NCI-H128 (cell line): Measurements from ENCODE around the gene ABL1.

Source experiments
- DNase-seq: peaks from one replicate; lab custom pipeline; 2025; ENCODE audit not compliant: unreplicated experiment; lab: John Stamatoyannopoulos, UW

ABL1 gene

DNA sequence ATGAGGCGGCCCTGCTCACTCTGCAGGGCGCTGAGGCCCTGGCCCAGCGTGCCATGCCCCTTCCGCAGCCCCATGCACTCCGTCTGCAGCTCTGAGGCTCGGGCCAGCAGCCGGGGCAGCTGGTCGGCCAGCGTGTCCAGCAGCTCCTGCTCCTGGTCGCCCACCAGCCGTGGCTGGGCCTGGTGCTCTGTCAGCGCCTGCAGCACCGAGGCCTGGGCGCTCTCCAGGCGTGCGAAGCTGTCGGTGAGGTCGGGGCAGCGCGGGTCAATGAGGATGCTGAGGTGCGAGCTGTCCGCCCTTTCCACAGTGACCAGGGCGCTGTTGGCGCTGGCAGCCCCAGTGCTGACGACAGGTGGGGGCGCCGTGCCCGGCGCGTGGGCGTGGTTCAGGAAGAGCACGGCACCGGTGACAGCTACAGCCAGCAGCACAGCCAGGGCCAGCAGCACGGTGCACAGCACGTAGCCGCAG, 94.6 kb downstream of the ABL1 start:
- DNase-seq, result no peak

DNA sequence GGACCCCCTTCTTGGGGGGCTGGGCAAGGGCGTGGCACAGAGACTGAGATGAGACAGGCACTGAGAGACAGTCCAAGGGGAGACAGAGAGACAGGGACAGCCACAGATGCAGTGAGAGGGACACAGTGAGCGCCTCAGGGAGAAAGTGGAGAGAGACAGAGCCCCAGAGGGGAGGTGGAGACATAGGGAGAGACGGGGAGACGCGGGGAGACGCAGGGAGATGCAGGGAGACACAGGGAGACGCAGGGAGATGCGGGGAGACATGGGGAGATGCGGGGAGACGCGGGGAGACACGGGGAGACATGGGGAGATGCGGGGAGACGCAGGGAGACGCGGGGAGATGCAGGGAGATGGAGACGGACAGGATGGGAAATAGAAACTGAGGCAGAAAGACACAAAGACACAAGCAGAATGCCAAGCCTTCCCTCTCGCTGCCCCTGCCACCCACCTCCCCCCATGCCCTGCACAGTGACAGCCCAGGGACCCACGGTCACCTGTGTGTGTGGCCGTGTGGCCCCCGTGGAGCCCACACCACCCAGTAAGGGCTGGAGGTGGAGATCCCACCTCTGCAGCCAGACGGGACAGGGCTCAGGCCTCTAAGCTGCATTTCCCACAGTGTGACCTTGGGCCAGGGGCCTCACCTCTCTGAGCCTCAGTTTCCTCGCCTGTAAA, 95.2 kb downstream of the ABL1 start:
- DNase-seq, result no peak

DNA sequence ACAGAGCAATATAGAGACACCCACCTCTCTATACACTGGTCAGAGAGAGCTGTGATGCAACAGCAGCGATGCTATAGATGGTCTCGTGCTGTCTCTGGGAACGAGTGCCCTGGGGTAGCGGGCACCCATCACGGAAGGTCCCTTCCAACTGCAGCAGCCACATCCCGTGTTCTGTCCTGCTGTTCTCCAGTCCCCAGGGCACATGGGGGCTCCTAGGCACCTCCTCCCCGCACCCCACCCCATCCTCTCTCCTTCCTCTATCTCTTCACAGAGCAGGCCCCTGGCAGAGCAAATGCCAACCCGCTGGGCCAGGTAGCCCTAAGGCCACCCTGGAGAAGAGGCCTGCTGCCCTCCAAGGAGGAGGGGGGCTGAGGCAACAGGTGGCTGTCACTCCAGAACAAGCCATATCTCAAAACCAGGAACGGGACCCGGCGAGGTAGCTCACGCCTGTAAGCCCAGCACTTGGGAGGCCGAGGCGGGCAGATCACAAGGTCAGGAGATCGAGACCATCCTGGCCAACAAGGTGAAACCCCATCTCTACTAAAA, 95.8 kb downstream of the ABL1 start:
- DNase-seq, result no peak

DNA sequence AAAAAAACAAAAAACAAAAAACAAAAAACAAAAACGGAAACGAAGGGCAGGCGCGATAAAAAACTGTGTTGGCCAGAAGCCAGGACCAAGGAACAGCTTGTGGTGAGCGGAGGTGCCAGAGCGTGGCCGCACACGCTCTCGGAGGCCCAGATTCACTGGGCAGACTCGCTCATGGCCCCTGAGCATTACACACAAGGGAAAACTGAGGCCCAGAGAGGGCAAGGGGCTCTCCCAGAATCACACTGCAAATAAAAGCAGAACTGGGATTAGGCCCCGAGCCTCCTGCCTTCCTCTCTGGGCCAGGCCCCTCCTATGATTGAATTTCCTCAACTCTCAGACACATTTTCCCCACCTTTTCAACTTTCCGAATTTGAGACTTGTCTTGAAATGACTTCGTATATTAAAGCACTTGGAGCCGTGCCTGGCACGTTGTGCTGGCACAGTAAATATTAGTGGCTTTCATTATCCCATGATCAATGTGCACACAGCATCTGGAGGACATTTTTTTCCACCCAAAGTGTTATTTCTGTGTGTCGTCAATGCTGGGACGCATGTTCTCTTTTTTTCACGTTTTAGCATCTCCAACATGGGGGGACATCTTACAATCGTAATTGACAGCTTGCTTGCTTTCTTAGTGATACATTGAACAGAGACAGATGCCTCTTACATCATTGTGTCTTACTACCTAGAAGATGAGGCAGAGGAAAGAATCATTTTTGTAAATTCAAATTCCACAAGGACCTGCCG, 96.6 kb downstream of the ABL1 start:
- DNase-seq, result no peak

DNA sequence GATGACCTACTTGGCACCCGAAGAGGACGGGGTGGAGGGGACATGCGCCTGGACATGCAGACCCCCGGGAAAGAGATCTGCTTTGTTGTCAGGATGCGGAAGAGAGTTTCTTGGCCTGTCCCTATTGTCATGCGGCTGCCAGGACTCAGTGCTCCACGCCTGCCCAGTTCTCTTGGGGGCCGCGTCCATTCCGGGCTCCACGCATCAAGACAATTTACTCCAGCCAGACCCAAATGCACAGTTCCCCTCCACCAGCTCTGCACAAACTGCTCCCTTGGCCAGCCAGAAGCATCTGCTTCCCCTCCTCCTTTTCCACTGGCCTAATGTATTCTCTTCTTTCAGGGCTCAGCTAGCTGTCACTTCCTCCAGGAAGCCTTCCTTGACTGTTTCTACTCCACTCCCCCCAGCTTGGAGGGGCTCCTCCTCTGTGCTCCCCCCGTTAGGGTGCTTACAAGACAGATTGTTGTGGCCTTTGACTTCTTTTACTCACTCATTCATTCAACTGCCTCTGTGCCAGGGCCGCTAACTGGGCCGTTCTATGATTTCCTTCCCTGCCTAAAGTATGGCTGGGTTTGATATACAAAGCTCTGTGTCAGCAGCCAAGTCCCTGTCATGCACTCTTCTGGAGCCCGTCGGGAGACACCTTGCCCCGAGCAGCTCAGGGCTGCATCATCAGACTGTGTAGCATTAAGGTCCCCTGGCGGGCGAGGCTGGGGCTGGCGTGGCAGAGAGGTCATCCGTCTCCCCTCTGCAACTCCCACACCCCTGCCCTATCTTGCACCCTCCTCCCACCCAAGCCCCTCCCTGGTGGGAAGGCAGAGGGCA, 97.4 kb downstream of the ABL1 start:
- DNase-seq, result no peak

DNA sequence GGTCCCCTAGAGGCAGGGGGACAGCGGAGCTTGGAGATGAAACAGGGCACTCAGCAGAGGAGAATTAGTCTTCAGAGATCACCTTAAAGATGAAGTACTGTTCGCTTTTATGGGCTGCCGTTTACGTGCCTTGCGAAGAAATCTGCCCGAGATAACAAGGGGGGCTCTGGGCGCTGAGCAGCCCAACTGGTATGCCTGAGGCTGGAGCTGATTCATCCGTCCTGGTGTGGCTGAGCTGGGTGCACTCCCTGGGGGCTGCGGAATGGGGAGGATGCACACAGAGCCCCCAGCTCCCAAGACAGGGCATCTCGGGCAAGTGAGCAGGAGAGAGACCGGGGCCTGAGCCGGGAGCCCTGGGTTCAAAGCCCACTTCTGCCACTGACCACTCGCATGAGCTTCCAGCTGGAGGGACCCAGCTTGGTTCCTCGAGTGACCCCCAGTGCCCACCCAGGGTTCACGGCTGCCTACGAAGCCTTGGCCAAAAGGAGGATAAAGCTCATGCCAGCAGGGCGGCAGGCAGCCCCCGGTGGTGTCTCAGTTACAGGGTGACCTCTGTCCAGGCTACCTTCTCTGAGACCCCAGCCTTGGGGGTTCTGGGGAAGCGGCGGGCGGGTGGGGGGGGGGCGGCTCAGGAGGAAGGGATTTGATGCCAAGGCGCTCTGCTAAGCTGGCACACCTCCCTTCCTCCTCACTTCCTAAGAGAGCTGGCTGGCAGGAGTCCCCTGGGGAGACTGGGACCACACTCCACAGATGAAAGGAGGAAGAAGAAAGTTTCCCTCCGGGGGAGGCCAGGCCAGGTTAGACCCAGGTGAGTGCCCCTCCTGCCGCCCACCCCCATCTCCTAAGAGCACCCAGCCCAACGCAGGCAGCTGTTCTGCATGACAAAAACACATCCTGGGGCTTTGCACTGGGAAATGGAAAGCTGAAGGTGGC, 98.3 kb downstream of the ABL1 start:
- no peak for DNase-seq

DNA sequence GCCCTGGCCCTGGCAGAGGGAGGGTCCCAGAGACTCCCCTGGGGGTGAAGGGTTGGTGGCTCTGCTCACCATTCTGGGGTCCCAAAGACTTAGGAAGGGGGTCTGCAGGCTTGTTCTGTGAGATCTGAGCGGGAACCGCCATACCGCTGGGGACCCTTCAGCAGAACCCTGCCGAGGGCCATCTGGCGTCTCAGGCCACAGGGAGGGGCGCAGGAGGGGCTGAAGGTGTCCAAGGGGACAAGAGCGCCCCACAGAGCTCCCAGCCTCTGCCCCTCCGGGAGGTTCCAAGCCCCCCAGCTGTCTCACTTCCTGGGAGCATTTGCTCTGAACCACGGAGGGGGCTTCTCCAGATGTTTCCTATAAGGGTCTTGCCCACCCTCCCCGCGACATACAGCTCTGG, 99.2 kb downstream of the ABL1 start:
- DNase-seq, result no peak

DNA sequence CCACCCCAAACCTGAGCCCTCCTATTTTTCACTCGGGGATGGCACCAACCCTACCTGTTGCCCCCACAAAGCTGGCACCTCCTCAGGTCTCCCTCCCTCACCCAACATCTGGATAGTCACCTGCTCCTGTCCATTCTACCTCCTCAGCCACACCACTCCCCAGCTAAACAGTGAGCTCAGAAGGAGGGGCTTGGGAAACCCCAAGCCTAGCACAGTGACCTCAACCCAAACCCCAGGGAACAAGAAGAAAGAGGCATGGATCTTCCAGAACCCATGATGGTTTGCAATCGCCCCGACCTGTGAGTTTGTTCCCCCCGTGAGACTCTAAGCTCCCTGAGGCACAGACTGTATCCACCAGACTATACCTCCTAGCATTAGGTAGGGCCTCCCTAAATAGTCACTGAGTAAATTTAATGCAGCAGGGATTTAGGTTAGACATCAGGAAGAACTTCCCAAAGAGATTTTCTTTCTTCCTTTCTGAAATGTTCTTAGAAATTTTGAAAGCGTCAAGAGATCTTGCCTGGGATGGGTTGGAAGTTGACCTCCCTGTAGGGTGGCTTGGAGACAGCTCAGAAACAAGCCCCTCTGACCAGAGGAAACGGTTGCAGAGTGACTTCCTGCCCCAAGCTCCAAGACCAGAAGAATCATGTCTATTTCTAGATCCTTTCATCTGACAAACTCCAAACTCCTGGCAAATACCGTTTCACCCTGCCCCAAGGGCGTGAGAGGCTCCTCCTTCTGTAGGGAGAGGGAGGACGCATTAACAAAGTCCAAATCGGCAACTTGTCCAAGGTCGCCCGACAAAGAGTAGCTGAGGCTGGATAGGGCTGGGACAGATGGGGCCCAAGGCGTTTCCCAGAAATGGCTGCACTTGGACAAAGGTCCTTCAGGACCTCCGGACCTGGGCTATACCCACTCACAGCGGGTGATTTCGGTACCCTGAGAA, 99.9 kb downstream of the ABL1 start:
- no peak for DNase-seq

DNA sequence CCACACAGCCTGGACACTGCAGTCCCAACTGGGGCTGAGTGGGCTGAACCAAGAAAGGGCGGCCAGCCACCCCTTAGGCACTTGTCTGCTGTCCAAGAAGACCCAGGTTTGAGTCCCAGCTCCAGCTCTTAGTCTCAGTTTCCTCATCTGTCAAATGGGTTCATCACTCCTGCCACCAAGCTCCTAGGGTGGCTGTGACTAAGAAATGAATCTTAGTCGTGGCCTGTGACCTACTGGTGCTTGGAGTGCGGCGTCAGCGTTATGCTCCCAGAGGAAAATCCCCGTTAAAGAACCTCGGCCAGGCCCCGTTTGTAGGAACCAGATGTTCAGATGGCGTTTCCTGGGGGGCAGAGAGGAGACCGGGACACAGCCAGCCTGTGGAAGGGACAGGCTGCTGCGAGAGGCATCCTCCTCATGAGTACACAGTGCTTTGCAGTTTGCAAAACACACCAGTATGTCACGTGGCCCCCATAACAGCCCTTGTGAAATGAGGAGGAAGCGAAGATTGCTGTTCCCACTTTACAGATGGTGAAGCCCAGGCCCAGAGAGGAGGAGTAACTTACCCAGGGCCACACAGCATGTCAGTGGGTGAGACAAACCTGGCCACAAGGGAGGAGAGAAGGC, 100.7 kb downstream of the ABL1 start:
- DNase-seq, result no peak

DNA sequence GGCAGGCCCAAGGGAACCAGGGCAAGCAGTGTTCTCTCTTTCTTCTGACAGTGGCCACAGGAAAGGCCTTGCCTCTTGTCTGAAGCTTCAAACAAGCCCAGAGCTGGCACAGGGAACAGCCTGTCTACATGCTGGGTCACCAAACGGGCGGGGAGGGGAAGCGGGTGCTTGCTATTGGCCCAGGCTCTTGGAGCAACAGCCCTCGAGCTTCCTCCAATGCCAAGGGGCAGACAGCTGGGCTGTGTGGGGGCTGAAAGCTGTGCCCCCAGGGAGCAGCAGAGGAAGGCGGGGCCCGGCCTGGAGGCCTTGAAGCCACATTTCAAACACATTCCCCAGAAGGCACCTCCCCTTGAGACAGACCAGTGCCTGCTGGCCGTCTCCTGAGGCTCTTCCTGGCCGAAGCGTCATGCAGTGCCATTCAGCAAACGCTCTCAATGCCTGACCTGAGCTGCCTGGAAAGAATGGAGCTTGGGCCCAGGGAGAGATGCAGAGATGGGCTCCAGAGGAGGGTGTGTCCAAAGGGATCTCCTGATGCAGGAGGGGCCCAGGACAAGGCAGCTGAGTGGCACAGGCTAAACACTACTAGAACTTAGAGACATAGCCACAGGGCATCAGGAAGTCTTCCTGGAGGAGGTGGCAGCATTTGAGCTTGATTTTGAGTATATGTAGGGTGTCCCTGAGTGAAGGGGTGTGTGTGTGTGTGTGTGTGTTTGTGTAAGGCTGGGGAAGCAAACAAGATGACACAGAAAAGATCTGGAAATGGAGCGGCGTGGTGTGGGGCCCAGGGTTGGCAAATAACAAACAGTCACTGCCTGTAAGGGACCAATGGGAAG, 101.4 kb downstream of the ABL1 start:
- no peak for DNase-seq
